Activated naive CD4-positive, alpha-beta T cell treated with anti-CD3 and anti-CD28 coated beads, Interleukin-2, amount 50 U/mL, for 16 hours (primary cell): ENCODE measurements around the gene EEF1E1.
"Not testable (repeated sequence)": the region's sequence is repeated elsewhere in the genome, so short reads cannot be mapped to it uniquely, and the experiment has no call there.

Experiments used
- DNase-seq: peaks from one replicate; pipeline ENCODE4 v3.0.0-alpha.2; 2020

Gene EEF1E1

DNA sequence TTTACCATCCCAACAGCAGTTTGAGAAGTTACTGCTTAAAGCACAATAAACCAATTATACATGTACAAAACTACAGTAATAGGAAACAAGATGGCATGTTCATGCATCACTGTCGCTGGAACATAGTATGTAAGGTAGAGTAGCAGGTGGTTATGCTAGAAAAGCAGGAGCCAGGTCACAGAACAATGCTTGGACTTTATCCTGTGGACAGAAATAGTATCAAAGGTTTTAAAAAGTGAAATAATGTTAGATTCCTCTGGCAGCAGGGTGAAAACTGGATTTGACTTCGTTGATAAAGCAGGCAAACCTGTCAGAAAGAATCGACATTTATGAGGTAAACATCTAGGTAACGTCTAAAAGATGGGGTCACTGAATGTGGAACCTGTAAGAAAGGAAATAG, 40.6 kb downstream of the EEF1E1 start:
- no peak for DNase-seq

DNA sequence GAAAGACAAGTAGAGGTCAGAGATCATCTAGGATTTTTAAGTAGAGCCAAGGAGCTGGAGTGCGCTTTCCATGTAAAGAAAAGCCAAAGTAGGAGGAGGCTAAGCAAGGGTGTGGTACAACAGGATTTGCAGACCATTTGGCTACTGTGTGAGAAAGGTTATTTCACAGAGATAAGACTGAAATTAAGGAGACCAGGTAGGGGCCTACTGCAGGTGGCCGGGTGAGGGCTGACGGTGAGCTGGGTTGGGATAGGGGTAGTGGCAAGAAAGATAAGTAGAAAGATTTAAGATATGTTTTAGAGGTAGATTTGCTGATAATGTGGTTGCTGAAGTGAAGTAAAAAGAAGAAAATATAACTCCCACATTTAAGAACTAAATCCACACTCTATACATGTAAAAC, 42.0 kb downstream of the EEF1E1 start:
- no peak for DNase-seq

DNA sequence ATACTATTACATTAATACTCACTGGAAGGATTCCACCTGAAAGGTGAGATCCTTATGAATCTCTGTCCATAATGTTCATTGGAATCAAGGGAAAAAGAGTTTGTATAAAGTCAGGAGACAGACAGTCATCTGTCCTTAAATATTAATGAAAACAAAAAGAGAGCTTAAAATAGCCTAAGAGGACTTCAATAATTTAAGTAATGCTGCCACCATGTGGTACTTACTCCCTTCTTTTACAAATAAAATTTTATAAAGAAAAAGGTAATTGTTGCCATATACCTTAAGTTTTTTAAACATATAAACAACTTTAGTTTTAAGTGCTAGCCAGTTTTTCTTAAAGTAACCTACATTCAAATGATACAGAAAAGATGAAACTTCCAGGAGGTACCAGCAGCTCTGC, 43.2 kb downstream of the EEF1E1 start:
- no peak for DNase-seq

DNA sequence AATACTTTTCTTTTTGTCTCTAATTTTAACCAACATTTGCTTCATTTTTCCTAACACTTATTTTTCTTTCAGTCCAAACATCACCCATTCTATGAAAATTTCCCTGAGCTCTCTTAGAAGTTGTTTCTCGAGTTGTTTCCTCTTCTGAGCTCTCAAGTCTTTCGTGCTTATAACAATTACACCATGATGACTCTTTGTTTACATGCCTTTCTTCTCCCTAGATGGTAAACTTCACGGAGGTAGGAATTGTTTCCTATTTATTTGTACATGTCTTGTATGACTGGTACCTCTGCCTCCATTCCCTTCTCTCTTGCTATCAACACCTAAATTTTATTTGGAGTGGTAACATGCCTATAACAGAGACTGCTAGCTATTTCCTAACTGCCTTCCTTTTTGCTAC, 44.6 kb downstream of the EEF1E1 start:
- DNase-seq = no peak

GRCh38 chr6:8057263-8057662, 45.1 kb downstream of the EEF1E1 start:
- DNase-seq = no peak

DNA sequence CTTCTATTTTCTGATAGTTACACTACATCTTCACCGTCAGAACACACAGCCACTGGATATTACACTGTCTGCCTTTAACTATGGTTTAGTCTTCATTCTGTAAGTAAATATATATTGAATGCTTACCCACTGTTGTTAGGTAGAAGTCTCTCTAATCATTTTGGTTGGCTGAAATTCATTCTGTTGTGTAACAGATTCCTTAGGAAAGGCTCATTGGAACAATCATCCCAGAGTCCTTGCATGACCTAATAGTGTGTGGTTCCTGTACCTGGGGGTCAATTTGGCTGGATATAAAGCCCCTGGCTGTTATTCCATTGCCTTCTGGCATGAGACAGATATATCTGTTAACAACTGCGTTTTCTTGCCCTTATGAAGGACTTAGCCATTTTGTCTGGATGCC, 48.1 kb downstream of the EEF1E1 start:
- no peak for DNase-seq

DNA sequence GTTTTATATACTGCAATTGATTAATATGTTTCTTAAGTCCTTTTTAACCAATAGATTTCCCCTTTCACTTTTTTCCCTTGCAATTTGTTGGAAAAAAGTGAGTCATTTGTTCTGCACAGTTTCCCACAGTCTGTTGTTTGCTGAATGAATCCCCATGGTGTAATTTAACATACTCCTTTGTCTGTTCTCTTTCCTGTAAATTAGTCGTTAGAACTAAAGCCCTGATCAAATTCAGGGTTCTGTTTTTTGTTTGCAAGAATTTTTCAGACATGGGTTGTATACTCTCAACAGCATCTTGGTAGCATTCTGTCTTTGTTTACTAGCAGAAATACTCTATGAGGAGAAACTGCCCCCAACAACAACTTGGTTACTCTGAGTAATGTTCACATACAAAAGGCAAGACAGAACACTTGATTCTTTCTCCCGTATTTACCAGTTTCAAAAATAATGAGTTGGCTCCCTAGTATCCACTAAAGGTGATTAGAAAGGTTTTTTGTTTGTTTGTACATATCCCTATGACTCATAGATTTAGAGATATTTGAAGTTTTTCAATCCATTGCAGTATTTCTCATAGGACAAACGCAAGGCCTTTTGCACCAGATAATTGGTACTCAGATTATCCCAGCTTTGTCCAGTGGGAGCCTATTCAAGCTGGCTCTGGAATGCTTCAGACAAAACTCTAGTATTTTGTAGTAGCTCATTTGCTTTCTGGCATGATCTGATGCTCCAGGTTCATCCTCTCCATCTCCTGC, 54.6 kb downstream of the EEF1E1 start:
- DNase-seq = no peak

DNA sequence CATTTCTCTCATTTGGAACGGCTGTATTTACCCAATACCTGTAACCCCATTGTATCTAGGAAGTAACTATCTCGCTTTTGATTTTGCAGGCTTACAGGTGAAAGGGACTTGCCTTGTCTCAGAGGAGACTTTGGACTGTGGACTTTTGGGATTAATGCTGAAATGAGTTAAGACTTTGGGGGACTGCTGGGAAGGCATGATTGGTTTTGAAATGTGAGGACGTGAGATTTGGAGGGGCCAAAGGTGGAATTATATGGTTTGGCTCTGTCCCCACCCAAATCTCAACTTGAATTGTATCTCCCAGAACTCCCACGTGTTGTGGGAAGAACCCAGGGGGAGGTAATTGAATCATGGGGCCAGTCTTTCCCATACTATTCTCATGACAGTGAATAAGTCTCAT, 56.6 kb downstream of the EEF1E1 start:
- not testable (repeated sequence) for DNase-seq

GRCh38 chr6:8043221-8043620, 59.1 kb downstream of the EEF1E1 start:
- DNase-seq = no peak

- no peak for DNase-seq
Observed at GRCh38 chr6:8041913-8042583, 60.3 kb downstream of the EEF1E1 start.

- not testable (repeated sequence) for DNase-seq
Observed at GRCh38 chr6:8034107-8034506, 68.2 kb downstream of the EEF1E1 start.

- no peak for DNase-seq
Observed at GRCh38 chr6:8030920-8031319, 71.4 kb downstream of the EEF1E1 start.
